GM18873 (cell line): Measurements from ENCODE around the gene SMIM41.

Source experiments
- ATAC-seq: cut with Tn5 transposase; IDR thresholded peaks from one replicate; pipeline ENCODE4 v1.9.1; 2021; ENCODE audit warnings: mild to moderate bottlenecking, moderate library complexity, moderate number of reproducible peaks; ENCODE audit not compliant: unreplicated experiment, low FRiP score

SMIM41 gene

DNA sequence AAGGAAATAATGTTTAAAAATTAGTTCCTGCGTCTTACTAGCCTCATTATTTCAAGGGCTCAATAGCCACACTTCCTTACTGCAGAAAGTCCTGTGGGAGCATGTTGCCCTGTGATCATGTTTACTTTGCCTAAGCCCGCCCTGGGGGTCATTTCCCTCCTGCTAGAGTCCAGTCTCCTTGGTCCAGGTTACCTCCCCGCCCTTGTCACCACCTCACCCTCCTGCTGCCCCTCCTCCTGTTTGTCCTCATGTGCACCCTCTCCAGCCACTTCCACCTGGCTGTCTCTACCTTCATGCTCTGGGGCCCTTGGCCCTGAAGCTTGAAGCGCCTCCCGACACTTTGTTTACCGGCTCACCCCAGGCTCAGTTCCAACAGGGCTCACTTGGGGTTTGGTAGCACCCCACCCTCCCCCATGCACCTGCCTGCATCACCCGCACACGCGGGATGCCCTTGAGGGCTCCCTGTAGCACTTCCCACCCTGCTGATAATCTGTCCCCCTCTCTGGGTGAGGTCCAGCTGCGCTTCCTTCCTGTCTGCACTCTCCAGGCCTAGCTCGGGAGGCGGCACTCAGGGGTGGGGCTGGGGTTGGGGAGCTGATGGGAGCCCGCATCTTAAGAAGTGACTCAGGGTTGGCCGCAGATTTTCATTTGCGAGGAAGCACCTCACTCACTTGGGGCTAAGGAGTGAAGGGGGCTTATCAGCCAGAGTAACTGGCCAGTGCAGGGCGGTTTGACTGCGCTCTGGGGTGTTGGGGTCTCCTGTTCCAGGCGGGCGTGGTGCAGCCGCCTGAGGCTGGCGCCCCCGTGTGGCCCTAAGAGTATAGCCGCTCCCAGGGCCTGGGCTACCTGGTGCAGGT lies 40.1 kb downstream of the SMIM41 start:
- ATAC-seq: no peak

DNA sequence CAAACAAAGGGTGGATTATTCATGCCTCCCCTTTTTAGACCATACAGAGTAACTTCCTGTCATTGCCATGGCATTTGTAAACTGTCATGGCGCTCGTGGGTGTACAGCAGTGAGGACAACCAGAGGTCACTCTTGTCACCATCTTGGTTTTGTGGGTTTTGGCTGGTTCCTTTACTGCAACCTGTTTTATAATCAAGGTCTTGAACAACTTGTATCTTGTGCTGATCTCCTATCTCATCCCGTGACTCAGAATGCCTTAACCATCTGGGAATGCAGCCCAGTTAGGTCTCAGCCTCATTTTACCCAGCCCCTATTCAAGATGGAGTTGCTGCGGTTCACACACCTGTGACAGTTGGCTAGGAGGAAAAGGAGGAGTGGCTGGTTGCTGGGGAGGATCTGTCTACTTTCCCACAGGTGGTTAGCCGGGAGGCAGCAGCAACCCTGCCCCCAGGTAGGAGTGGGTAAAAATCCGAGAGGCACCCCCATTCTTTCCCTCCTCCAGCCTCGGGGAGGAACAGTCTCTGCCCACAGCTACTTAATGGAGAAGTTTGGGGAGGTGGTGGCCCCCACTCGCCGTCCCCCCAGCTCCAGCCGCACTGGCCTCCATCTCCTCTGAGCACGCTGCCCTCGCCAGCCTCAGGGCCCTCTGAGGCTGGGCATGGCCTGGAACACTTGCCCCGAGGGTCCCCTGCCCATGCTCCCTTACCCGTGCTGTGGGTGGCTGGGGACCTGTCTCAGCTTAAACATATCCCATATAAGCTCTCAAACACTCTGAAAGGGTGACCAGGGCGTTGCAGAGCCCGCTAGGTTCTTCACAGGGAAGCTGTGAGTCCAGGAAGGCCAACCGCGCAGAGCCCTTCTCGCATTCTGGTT lies 41.7 kb downstream of the SMIM41 start:
- ATAC-seq: no peak

DNA sequence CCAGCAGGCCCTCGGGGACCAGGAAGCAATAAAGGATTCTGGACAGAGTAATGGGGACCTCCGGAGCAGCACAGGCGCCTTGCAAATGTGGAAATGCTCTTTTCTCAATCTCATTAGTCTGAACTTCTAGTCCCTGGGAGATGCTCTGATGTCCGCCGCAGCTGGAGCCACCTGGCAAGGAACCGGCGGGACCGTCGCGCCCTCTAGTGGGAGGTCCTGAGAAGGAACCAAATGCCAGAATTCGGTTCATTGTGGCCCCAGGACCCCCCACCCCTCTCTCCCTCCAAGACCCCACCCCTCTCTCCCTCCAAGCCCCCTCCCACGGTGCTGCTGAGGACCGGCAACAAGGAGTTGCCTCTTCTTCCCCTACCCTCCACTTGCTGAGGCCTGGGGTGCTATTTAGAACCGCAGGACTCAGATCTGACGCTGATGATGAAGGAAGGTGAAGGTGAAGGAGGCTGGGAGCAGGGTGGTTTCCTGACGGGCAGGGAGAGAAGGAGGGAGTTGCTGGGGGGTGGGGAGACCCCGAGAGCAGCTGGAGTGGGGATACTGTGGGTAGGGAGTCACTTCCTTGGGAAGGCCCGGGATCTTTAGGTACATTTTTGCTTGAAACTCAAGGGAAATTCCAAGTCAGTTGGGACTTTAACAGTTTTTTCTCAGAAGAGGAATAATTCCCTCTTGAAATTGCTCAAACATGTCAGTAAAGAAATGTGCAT lies 42.5 kb downstream of the SMIM41 start:
- no peak for ATAC-seq

DNA sequence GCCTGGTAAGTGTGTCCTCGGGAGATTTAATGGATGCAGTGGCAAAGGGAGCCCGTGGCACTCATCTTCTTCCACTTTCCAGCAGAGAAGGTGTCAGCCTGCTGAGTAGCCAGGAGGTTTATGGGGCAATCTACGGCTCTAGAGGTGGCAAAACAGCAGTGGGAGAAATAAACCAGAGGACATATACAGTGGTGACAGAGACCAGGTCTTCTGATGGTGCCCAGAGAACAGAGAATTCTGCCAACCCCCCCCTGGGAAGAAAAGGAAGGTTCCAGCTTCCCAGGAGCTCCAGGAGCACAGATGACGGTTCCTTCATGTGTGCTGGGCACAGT lies 43.0 kb downstream of the SMIM41 start:
- ATAC-seq: no peak

DNA sequence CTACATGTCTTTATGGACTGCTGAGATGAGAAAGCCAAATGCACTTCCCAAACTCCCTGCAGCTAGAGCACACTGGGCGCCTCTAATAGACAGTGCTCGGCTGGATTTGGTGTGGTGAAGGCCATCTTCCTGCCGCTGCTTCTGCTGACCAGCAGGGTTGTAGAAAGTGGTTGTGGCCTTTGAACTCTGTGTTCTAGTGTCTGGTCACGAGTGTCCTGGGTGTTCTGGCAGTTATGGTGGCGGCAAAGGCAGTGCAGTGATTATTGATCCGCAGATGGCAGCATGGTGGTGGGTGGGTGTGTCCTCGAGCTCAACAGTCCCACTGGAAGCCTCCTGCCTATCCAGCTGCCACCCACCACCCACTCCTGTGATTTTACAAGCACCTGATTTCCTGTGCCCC lies 43.4 kb downstream of the SMIM41 start:
- no peak for ATAC-seq

DNA sequence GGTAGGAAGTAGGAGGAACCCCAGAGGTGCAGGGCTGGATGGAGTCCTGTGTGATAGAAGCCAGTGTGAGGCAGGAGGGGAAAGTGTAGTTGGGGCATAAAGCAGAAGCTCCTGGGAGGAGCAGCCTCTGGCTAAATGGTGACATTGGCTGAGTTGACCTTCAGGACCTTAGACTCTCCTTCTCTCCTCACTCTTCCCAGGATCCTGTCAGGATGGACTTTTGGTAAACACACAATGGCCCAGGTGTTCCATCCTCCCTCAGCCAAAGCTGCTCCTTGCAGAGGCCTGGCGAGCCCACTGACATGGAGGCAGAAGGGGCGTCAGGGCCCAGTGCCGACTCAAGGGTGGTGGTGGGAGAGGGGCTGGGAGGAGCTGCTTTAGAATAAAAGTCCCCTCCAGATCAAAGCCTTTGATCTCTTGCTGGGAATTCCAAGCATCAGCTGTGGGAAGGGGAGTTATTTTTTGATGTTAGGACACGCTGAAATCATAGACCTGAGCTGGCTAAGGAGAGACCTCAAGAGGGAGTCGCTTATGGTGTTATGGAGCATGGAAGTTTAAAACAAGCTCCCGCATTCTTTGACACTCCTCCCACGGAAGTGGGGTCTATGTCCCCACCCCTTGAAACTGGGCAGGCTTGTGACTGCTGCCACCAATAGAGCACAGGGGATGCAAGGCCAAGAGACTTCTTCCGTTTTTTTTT lies 44.1 kb downstream of the SMIM41 start:
- no peak for ATAC-seq

DNA sequence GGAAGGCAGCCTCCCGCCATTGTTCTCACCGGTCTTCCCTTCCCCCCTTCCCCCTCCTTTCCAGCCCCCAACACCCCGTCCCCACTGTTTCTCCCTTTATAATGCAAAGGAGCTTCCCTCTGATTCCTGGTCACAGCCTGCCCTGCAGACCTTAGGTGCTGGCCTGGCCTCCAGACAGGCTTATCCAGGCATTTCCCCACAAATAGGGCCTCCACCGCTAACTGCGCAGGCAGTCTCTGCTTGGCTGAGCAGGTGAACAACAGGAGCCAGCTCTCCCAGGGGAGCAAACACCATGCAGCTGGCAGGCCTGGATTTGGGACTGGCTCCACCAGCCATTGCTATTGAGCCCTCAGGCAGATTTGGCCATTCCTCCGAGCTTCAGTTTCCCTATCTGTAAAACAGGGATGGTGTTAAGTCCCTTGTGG lies 46.0 kb downstream of the SMIM41 start:
- no peak for ATAC-seq

DNA sequence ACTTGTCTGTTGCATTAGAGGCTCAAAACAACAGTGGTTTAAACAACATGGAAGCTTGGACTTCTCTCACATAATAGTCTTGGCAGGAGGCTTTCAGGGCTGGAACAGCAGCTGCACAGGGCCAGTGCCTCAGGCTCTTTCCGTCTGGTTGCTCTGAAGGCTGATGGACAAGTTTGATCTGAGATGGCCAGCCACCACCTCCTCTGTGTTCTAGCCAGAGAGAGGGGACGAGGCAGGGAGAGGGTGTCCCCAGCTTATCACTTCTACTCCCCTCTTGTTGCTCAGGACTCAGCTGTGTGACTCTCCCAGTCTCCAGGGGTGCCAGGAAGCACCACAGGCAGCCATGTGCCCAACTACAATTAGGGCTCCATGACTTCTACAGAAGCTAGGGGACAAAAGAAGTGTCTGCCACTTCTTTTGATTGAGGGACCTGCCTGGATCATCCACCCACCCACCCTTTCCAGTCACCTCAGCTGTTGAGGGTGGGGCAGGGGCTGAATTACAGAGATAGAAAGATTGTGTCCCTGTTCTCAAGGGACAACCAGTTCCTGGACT lies 46.6 kb downstream of the SMIM41 start:
- no peak for ATAC-seq

DNA sequence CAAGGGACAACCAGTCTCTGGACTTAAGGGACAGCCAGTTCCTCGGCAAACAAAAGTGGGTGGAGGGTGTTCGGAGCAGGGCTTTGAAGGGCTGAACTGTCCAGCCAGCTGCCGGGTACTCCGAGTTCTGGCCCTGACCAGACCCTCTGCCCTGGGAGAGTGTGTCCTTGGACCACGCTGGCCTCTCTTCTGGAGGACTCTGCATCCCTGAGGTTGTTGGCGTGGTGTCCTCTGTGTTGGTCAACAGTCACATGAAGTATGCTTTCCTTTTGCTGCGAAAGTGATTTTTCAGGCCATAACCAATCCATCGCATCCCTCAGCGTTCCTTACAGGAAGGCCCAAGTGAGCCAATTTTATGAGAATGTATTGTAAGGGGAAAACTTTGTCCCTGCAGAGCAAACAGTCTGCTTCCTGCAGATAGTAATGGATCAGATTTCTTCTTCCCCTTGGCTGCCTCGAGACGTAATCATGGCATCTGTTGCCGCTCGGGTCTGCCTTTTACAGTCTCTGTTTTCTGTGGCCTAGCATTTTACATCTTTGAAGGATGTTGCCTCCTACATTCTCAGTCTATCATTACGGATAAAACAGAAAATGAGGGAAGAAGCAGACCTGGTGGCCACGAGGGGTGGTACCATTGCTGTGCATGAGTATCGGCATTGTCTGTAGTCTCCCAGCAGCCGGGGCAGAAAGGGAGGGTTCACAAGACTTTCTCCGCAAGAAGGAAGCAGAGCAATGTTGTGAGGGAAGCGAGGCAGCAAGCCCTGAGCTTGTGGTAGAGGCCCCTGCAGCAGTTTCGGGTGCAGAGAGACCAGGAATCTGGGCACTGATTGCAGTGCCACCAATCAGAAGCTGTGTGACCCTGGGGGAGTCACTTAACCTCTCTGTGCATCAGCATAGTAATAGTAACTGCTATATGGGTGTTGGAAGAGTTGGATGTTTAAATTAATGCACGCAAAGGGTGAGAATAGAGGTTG lies 47.4 kb downstream of the SMIM41 start:
- no peak for ATAC-seq

DNA sequence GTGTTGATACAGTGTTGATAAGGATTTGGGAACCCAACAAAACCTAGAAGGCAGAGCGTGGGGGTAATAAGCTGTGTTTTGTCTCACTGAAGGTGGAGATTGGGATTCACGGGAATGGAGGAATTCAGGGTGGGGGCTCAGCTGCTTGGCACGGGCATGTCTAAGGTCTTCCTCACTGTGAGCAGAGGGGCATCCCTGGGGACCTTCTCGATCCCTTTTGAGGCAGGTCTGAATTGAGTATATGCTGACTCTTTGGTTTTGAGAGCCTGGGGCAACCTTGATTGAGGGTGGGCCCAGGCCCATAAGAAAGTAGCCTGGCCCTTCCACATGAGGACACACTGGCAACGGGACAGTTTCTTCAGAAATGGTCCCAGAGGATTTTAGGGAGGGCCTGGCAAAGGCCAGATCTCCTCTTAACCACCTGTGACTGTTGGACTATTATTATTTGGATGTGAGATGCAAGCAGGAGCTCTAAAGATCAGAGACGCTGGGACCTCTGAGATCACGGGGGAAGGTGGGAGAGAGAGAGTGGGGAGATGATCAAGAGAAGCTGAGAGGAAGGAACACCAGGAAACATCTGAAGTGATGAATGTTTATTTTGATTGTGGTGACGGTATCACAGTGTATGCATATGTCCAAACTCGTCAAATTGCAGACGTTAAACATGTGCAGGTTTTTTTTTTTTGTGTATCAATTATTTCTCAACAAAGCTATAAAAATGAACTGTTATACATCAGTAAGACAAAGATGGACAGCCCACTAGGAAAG lies 48.4 kb downstream of the SMIM41 start:
- no peak for ATAC-seq

DNA sequence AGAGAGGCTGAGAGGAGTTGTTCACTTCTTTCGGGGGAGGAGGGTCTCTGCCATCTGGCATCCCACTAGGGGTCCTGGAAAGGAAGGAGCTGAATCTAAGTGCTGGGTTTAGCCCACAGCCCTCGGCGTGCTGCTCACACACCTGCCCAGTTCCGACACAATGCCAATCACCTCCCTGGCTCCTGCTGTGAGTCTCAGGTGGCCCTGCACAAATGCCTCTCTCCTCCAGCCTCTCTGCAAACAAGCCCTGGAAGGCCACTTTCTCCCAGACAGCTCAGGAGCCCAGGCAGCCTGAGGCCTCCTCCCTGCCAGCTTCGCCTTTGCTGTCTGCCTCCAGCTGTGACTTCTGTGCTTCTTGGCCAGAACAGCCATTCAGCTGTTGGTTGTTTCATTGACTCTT lies 51.2 kb downstream of the SMIM41 start:
- ATAC-seq: no peak

DNA sequence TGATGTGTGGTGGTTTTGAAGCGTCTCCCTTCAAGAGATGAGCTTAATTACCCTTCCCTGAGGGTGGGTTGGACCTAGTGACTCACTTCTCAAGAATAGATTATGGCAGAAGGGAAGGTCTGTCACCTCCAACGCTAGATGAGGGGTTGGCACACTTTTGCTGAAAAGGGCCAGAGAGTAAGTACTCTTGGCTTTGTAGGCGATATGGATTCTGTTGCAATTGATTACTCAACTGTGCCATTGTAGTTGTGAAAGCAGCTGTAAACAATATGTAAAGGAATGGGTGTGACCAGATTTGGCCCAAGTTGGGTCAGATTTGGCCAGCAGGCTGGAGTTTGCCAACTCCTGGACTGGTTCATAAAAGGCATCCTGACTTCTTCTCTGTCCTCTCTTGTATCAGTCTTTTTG lies 53.3 kb downstream of the SMIM41 start:
- ATAC-seq: no peak

DNA sequence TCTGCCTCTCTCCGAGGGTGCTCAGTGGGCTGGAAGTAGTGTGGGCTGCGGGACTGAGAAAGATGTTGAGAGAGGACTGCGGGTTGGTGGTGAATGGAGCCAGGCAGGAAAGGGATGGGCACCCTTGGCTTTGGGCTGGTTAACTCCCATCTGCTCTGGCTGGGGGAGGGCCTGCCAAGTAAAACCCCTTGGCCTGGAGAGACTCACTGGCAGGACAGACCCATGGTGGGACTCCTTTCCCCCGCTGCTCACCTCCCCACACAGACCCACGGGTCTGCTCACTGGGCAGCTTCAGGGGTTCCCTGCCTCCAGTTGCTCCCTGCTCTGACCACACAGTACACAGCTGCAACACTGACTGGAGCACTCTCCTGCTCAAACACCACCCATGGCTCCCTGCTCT lies 58.2 kb downstream of the SMIM41 start:
- no peak for ATAC-seq

DNA sequence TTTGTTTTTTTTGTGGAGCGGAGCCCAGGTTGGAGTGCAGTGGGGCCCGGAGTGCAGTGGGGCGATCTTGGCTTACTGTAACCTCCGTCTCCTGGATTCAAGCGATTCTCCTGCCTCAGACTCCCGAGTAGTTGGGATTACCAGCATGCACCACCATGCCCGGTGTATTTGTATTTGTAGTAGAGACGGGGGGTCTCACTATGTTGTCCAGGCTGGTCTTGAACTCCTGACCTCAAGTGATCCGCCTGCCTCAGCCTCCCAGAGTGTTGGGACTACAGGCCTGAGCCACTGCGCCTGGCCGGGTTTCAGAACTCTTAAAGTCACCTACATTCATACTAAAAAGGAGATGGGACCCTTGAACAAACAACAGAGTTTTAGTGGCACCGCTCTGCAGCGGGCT lies 59.6 kb downstream of the SMIM41 start:
- no peak for ATAC-seq

DNA sequence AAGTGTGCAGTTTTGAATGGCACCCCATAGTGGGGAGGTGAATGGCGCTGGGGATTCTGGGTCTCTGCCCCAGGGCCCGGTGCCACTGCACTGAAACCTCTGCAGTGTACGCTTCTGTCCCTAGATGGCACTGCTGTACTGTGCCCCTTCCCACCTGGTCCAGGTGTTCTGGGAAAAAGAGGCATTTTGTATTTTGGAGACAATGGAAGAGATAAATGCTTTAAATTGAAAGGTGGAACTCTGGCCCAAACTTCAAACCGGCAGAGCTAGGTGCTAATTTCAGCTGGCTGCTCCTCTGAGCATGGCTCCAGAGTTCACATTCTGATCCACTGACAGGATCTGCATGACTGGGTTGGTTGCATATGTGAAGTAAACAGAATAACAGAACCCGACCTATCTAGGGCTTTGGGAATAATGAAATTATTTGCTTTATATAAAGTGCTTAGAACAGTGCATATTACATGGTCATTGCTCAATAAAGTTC lies 60.1 kb downstream of the SMIM41 start:
- no peak for ATAC-seq

DNA sequence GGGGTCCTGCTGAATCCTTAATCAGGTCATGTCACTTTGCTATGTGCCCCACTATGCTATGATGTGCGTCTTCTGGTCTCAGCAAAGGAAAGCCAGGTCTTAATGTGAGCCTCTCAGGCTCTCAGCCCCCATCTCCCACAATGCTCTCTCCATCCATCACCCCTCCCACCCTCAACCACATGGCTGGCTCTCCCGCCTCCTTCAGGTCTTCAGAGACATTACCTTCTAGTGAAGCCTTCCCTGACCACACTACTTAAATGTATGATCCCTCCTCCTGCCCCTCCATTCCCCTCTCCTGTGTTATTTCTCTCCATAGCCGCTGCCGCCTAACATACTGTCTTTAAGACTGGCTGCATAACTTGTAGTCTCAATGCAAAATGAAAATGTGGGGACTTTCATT lies 61.8 kb downstream of the SMIM41 start:
- no peak for ATAC-seq

DNA sequence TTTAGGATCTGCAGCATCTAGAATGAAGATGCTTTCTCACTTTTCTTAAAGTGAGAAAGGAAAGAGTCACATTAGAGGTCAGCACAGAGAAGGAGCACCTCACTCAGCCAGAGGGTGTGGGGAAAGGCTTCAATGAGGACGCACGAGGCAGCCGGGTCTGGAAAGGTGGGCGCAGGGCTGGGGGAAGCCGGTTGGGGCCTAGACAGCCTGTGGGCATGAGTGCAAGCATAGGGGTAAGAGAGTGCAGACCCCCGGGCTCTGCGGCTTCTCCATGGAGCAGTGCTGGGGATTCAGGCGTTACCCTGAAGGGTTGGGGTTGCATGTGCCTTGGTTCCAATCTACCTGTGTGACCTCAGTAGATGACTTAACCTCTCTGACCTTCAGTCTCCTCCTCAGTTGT lies 62.4 kb downstream of the SMIM41 start:
- no peak for ATAC-seq

DNA sequence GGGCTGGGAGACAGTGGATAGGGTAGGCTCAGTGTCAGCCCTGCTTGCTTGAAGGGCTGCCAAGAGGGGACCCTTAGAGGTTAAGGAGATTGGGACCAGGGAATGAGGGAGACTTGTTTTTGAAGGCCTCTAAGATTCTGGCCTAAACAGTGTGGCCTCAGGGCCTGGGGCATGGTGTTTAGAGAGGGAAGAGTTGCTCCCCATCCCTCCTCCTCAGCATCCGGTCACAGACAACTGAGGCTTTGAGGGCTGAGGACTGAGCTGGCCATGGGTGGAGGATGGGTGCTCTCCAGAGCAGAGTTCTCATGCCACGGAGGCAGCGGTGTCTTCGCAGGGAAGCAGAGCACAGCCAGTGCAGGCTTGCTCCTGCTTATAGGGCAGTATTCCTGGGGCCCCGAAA lies 62.9 kb downstream of the SMIM41 start:
- no peak for ATAC-seq
